Endothelial cell of hepatic sinusoid (primary cell): Measurements from ENCODE around the gene CILP2.

Source experiments
- in situ Hi-C: cut with HindIII; loops from 2 replicates; pipeline ENCODE4 v1.10.0; 2017; ENCODE audit warnings: low sequenced_read_pairs

CILP2 gene

GRCh38 chr19:19591133-19591825 is 53.2 kb downstream of the CILP2 start:
- in situ Hi-C loops: loop anchor here (5.0 kb wide), 2 partner anchors 59 to 71 kb away; partner anchors contain the start of gene ATP13A1

- in situ Hi-C loops: loop anchor here (5.0 kb wide), 2 partner anchors 60 to 70 kb away; partner anchors contain the start of gene ATP13A1
Measured at GRCh38 chr19:19592690-19593089, 54.6 kb downstream of the CILP2 start.

GRCh38 chr19:19594381-19594780 is 56.3 kb downstream of the CILP2 start:
- in situ Hi-C loops: loop anchor here (5.0 kb wide), 2 partner anchors 62 to 68 kb away; partner anchors contain the start of gene ATP13A1

- in situ Hi-C loops: no loop called here
Measured at GRCh38 chr19:19595171-19595701, 57.2 kb downstream of the CILP2 start.
